B cell (primary cell): Measurements from ENCODE around the gene U2AF2. TPM values are rescaled to one million over a fixed set of nuclear protein-coding genes. Genes with fewer than 3 reads are reported as not detected.

Experiments
- ATAC-seq: fragments of 200-7000 bp; cut with Tn5 transposase; one replicate; pipeline ENCODE4 v1.10.0; 2021; ENCODE audit warnings: low read depth, mild to moderate bottlenecking, moderate number of reproducible peaks, moderate library complexity
- CTCF ChIA-PET: fragments of 350-600 bp; sonication (Branson Sonifier 250); formaldehyde crosslinking; loops from one replicate; lab custom pipeline; 2021; ENCODE audit warnings: antibody characterized with exemption, inconsistent platforms; lab: Charles Lee
- POLR2A ChIA-PET: fragments of 350-600 bp; sonication (Branson Sonifier 250); formaldehyde crosslinking; loops from one replicate; lab custom pipeline; 2021; ENCODE audit warnings: antibody characterized with exemption; lab: Charles Lee
- DNase-seq: peaks from one replicate; pipeline ENCODE4 v3.0.0; 2013
- H2AFZ ChIP-seq: 2 replicates; pipeline ENCODE4 v1.6.1; 2012; ENCODE audit warnings: mild to moderate bottlenecking, low read depth, low read length; ENCODE audit not compliant: insufficient read depth, poor library complexity, severe bottlenecking
- H3K27ac ChIP-seq, 2 donors: 1 replicate in 1 of 2; 2 replicates in 1 of 2; pipeline ENCODE4 v1.5.1; 2012 to 2013; ENCODE audit warnings: low read length in 2 of 2, mild to moderate bottlenecking in 2 of 2, moderate library complexity in 1 of 2
- H3K27me3 ChIP-seq, 4 experiments: fragments of 200-600 bp in 1 of 4; sonication (generic) in 1 of 4; replicated peaks in 1 of 4; 1 replicate in 2 of 4; 2 replicates in 2 of 4; pipeline versions ENCODE4 v1.6.1 to v1.7.0; 2013 to 2016; ENCODE audit warnings: low read length in 3 of 4, mild to moderate bottlenecking in 2 of 4, mixed read lengths in 1 of 4, moderate library complexity in 1 of 4; ENCODE audit not compliant: insufficient read depth in 4 of 4, control insufficient read depth in 3 of 4; ENCODE audit errors: control extremely low read depth in 1 of 4
- H3K36me3 ChIP-seq, 2 experiments: replicated peaks in 1 of 2; 1 replicate in 1 of 2; 2 replicates in 1 of 2; pipeline versions ENCODE4 v1.6.1 to v1.7.1; 2013; ENCODE audit warnings: low read length in 1 of 2; ENCODE audit not compliant: insufficient read depth in 2 of 2, control insufficient read depth in 1 of 2; ENCODE audit errors: control extremely low read depth in 1 of 2, extremely low read depth in 1 of 2
- H3K4me1 ChIP-seq, 2 donors: fragments of 200-600 bp in 1 of 2; sonication (generic) in 1 of 2; 1 replicate in 1 of 2; 2 replicates in 1 of 2; pipeline versions ENCODE4 v1.5.1 to v1.6.1; 2013 to 2017; ENCODE audit warnings: low read length in 2 of 2; ENCODE audit not compliant: control insufficient read depth in 2 of 2, insufficient read depth in 2 of 2
- H3K4me2 ChIP-seq: replicated peaks from 2 replicates; pipeline ENCODE3; 2012; ENCODE audit warnings: mild to moderate bottlenecking, low read depth, low read length; ENCODE audit not compliant: poor library complexity, severe bottlenecking
- H3K4me3 ChIP-seq, 5 experiments: fragments of 200-600 bp in 1 of 5; sonication (generic) in 1 of 5; 1 replicate in 3 of 5; 2 replicates in 2 of 5; pipeline versions ENCODE4 v1.5.1 to v1.7.0; 2011 to 2016; ENCODE audit warnings: low read length in 4 of 5, mild to moderate bottlenecking in 4 of 5, low read depth in 2 of 5, control low read depth in 1 of 5, moderate library complexity in 1 of 5; ENCODE audit not compliant: insufficient read depth in 1 of 5; ENCODE audit errors: control extremely low read depth in 1 of 5, extremely low read depth in 1 of 5
- H3K79me2 ChIP-seq: fragments of 200-600 bp; sonication (generic); one replicate; pipeline ENCODE4 v1.6.0; 2016; ENCODE audit warnings: low read length; ENCODE audit not compliant: control insufficient read depth, insufficient read depth
- H3K9ac ChIP-seq: fragments of 200-600 bp; sonication (generic); 2 replicates; pipeline ENCODE4 v1.6.1; 2017; ENCODE audit warnings: mild to moderate bottlenecking, low read length, moderate library complexity
- H3K9me3 ChIP-seq, 3 donors: one replicate each; pipeline versions ENCODE4 v1.6.1 to v1.7.1; 2013; ENCODE audit warnings: low read length in 2 of 3; ENCODE audit not compliant: control insufficient read depth in 2 of 3, insufficient read depth in 1 of 3; ENCODE audit errors: control extremely low read depth in 1 of 3
- H4K20me1 ChIP-seq: 2 replicates; pipeline ENCODE4 v1.6.0; 2012; ENCODE audit warnings: mild to moderate bottlenecking, low read length; ENCODE audit not compliant: insufficient read depth, control insufficient read depth, poor library complexity, severe bottlenecking
- H3K27ac Mint-ChIP-seq: one replicate; pipeline ENCODE4 v1.8.0; 2021; ENCODE audit warnings: mixed read lengths
- H3K27me3 Mint-ChIP-seq: one replicate; pipeline ENCODE4 v1.8.0; 2021; ENCODE audit warnings: mixed read lengths
- H3K4me1 Mint-ChIP-seq: one replicate; pipeline ENCODE4 v1.8.0; 2021; ENCODE audit warnings: mixed read lengths
- H3K4me3 Mint-ChIP-seq: one replicate; pipeline ENCODE4 v1.8.0; 2021; ENCODE audit warnings: mixed read lengths
- H3K9me3 Mint-ChIP-seq: one replicate; pipeline ENCODE4 v1.8.0; 2022; ENCODE audit warnings: mixed read lengths; ENCODE audit not compliant: insufficient read depth
- EZH2 ChIP-seq: IDR thresholded peaks from 2 replicates; pipeline ENCODE4 v1.6.1; 2012; ENCODE audit warnings: borderline replicate concordance, low read depth, mild to moderate bottlenecking, moderate library complexity, low read length; ENCODE audit not compliant: insufficient read depth, poor library complexity, severe bottlenecking
- WGBS: methylation state at CpG from one replicate; pipeline ENCODE4 v1.1.5; 2013; ENCODE audit warnings: missing lambda C conversion rate; ENCODE audit not compliant: insufficient coverage; 5-methylcytosine and 5-hydroxymethylcytosine counted together
- intact Hi-C: fragments of 100-400 bp; cut with micrococcal nuclease; formaldehyde crosslinking; loops from one replicate; pipeline ENCODE4 v1.10.0; 2022
- polyA plus RNA-seq: library from polyadenylated mRNA; depleted of rRNA; stranded (reverse); fragments of >200 nt; gene quantifications from 2 replicates; pipeline ENCODE4 v1.2.3, GENCODE V29; 2012
- total RNA-seq, 2 donors: library from RNA; stranded (reverse); fragments of 120-200 nt in 1 of 2; gene quantifications; 1 replicate in 1 of 2; 2 replicates in 1 of 2; pipeline versions ENCODE4 v1.2.3 to v1.2.4, GENCODE V29; 2013 to 2022
- TF ChIP-seq, protein P1 (sequence below): fragments of 200-600 bp; IDR thresholded peaks from one replicate; pipeline ENCODE4 v1.8.0; 2022; ENCODE audit warnings: antibody characterized with exemption, mild to moderate bottlenecking

Gene U2AF2
- total and polyA plus RNA-seq, 2 donors (not counting 1 experiment from before 2014, with no cell fraction given) = 275 to 300 TPM

DNA sequence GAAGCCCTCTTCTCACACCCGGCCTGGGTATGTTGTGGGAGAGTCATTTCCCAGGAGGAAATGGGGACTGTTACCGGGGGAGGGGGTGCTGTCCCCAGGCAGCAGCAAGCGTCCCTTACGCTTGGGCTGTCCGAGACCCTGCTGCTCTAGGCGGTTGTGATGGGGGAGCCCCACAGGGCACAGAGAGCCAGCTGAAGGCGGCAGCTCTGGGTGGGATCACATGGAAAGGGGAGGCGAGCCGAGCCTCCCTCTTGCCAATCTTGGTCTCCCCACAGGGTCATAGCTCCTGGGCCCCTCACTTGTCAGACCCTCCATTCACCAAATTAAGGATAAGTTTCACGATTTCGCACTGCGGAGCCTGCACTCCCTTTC, 42.2 kb downstream of the U2AF2 start:
- Mint-ChIP-seq H3K4me1 (no peaks in the 10 kb centered on the region), H3K9me3 (no peaks in the 10 kb centered on the region), H3K27me3 (no peaks in the 10 kb centered on the region), H3K4me3 (no peak overlapping the region), H3K27ac (no peak overlapping the region)
- Histone ChIP-seq H3K27ac (no peak overlapping the region), H3K4me1 (no peaks in the 10 kb centered on the region), H3K9me3 (no peaks in the 10 kb centered on the region), H3K9ac (no peak overlapping the region), H3K4me2 (no peak overlapping the region), H2AFZ (no peak overlapping the region), H3K4me3 (no peak overlapping the region), H3K27me3 (no peaks in the 10 kb centered on the region), H4K20me1 (peaks cover 15% of the 10 kb centered on the region), H3K79me2 (no peaks in the 10 kb centered on the region), H3K36me3 (peaks cover 3 to 50% of the 10 kb centered on the region in 2 experiments)
- intact Hi-C loops = no loop called here
- ATAC-seq (no peak), DNase-seq (no peak)
- CTCF ChIA-PET = no interaction called here
- WGBS = 94% methylated on average over 8 of the region's 12 CpGs
- POLR2A ChIA-PET = no interaction called here
- no peak for TF ChIP-seq EZH2
- TF ChIP-seq, protein P1, sequence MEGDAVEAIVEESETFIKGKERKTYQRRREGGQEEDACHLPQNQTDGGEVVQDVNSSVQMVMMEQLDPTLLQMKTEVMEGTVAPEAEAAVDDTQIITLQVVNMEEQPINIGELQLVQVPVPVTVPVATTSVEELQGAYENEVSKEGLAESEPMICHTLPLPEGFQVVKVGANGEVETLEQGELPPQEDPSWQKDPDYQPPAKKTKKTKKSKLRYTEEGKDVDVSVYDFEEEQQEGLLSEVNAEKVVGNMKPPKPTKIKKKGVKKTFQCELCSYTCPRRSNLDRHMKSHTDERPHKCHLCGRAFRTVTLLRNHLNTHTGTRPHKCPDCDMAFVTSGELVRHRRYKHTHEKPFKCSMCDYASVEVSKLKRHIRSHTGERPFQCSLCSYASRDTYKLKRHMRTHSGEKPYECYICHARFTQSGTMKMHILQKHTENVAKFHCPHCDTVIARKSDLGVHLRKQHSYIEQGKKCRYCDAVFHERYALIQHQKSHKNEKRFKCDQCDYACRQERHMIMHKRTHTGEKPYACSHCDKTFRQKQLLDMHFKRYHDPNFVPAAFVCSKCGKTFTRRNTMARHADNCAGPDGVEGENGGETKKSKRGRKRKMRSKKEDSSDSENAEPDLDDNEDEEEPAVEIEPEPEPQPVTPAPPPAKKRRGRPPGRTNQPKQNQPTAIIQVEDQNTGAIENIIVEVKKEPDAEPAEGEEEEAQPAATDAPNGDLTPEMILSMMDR = no peak

DNA sequence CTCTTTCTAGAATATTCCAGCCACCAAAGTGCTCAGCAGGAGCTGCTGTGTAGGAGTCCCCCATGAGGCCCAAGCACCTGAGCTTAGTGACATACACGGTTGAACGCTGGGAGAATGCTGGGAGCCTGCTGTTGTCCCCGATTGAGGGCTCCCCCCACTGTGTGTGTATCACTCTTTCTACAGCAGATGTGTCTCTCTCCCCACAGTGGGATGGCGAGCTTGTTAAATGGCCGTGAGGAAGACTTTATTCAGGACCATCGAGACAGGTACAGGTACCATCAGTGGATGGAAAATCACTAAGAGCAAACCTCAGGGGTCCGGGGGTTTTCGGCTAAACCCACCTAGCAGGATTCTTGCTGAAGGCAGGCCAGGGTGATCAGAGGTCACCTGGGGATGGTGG, 42.9 kb downstream of the U2AF2 start:
- Histone ChIP-seq H3K27me3 (no peaks in the 10 kb centered on the region), H2AFZ (no peak overlapping the region), H3K9ac (no peak overlapping the region), H3K79me2 (no peaks in the 10 kb centered on the region), H4K20me1 (peaks cover 8% of the 10 kb centered on the region), H3K27ac (no peak overlapping the region), H3K4me1 (no peaks in the 10 kb centered on the region), H3K9me3 (no peaks in the 10 kb centered on the region), H3K4me2 (no peak overlapping the region), H3K36me3 (peaks cover 3 to 43% of the 10 kb centered on the region in 2 experiments), H3K4me3 (no peak overlapping the region)
- ChIA-PET POLR2A (no interaction called here), CTCF (no interaction called here)
- DNase-seq = no peak
- H3K27me3 Mint-ChIP-seq = no peaks in the 10 kb centered on the region
- WGBS = 99% methylated on average over 7 of the region's 8 CpGs
- H3K4me3 Mint-ChIP-seq = no peak overlapping the region
- no peaks in the 10 kb centered on the region for H3K9me3 Mint-ChIP-seq
- peak overlapping the region; percentile 57 for H3K27ac Mint-ChIP-seq
- intact Hi-C loops = no loop called here
- no peaks in the 10 kb centered on the region for H3K4me1 Mint-ChIP-seq
- ATAC-seq = no peak
- no peak for TF ChIP-seq EZH2
- TF ChIP-seq, protein P1 = no peak
